Measurements from ENCODE around the gene FBXL14.

The FBXL14 gene

GRCh38 chr12:1533602-1534304, 60.6 kb downstream of the FBXL14 start:
- peak; percentile 54 for DNase-seq (ENCODE audit: low read depth)

- no peak for DNase-seq (ENCODE audit: low read depth)
These were observed 61.2 kb downstream of the FBXL14 start for GRCh38 chr12:1533205-1533601.

GRCh38 chr12:1532375-1533165, 61.8 kb downstream of the FBXL14 start:
- no peak for DNase-seq (ENCODE audit: low read depth)

GRCh38 chr12:1531654-1532374, 62.6 kb downstream of the FBXL14 start:
- DNase-seq (ENCODE audit: low read depth): no peak

- no peak for DNase-seq (ENCODE audit: low read depth)
These were observed 63.2 kb downstream of the FBXL14 start for GRCh38 chr12:1531153-1531653.

- DNase-seq (ENCODE audit: low read depth): no peak
These were observed 63.7 kb downstream of the FBXL14 start for GRCh38 chr12:1530592-1531152.

GRCh38 chr12:1529862-1530591, 64.4 kb downstream of the FBXL14 start:
- no peak for DNase-seq (ENCODE audit: low read depth)

- no peak for DNase-seq (ENCODE audit: low read depth)
These were observed 65.0 kb downstream of the FBXL14 start for GRCh38 chr12:1529228-1529861.

- DNase-seq (ENCODE audit: low read depth): no peak
These were observed 65.6 kb downstream of the FBXL14 start for GRCh38 chr12:1528791-1529190.

- no peak for DNase-seq (ENCODE audit: low read depth)
These were observed 66.6 kb downstream of the FBXL14 start for GRCh38 chr12:1527789-1528188.

GRCh38 chr12:1525858-1526257, 68.5 kb downstream of the FBXL14 start:
- DNase-seq (ENCODE audit: low read depth): no peak

GRCh38 chr12:1523558-1524050, 70.8 kb downstream of the FBXL14 start:
- DNase-seq (ENCODE audit: low read depth): no peak

- DNase-seq (ENCODE audit: low read depth): no peak
These were observed 71.3 kb downstream of the FBXL14 start for GRCh38 chr12:1523046-1523445.

- no peak for DNase-seq (ENCODE audit: low read depth)
These were observed 74.7 kb downstream of the FBXL14 start for GRCh38 chr12:1519642-1520041.

- DNase-seq (ENCODE audit: low read depth): no peak
These were observed 75.5 kb downstream of the FBXL14 start for GRCh38 chr12:1518591-1519516.

- no peak for DNase-seq (ENCODE audit: low read depth)
These were observed 76.5 kb downstream of the FBXL14 start for GRCh38 chr12:1517734-1518525.

- DNase-seq (ENCODE audit: low read depth): no peak
These were observed 77.4 kb downstream of the FBXL14 start for GRCh38 chr12:1517007-1517406.
